ENCODE data around the gene MORN4.

DNA sequence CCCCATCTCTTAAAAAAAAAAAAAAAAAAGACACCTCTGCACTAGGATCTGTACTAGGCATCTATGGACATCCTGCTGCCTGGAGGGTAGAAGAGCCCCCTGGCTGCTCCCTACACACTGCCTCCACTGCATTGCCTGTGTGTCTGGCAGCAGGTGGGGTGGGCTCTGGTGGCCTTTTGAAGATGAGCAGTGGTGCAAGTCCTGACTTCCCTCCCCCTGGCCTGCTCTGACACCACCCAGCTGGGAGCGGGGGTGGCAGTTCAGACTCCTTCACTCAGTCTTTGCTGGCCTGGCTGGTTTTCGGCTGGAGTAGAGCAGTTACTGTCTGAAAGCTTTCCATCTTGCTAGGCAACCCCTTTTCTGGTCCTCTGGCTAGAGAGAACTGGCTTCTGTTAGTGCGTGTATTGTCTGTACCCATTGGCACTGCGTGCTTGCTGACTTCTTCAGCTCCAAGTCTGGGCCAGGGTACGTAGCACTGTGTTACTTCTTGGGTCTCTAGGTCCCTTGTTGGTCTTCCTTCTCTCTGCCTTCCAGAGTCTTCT is 26.1 kb downstream of the MORN4 start:
- TF ChIP-seq, protein P1, sequence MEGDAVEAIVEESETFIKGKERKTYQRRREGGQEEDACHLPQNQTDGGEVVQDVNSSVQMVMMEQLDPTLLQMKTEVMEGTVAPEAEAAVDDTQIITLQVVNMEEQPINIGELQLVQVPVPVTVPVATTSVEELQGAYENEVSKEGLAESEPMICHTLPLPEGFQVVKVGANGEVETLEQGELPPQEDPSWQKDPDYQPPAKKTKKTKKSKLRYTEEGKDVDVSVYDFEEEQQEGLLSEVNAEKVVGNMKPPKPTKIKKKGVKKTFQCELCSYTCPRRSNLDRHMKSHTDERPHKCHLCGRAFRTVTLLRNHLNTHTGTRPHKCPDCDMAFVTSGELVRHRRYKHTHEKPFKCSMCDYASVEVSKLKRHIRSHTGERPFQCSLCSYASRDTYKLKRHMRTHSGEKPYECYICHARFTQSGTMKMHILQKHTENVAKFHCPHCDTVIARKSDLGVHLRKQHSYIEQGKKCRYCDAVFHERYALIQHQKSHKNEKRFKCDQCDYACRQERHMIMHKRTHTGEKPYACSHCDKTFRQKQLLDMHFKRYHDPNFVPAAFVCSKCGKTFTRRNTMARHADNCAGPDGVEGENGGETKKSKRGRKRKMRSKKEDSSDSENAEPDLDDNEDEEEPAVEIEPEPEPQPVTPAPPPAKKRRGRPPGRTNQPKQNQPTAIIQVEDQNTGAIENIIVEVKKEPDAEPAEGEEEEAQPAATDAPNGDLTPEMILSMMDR (IDR thresholded peaks at IDR 0.05): no peak
- no peak for TF ChIP-seq POLR2A (IDR thresholded peaks at IDR 0.05)
